Neuronal stem cell (in vitro differentiated cells): ENCODE measurements around the gene CNN2.
"Not testable (repeated sequence)": the region's sequence is repeated elsewhere in the genome, so short reads cannot be mapped to it uniquely, and the experiment has no call there.

ENCODE experiments used
- DNase-seq: peaks from one replicate; pipeline ENCODE4 v3.0.0-alpha.2; 2013; ENCODE audit warnings: low spot score
- H2AFZ ChIP-seq: one replicate; pipeline ENCODE4 v1.6.1; 2013; ENCODE audit warnings: mild to moderate bottlenecking, low read length, inconsistent platforms
- H2AK5ac ChIP-seq: 2 replicates; pipeline ENCODE4 v1.6.1; 2013; ENCODE audit warnings: low read depth, mild to moderate bottlenecking, inconsistent platforms, low read length, moderate library complexity, mixed read lengths
- H2BK120ac ChIP-seq: 2 replicates; pipeline ENCODE4 v1.6.1; 2013; ENCODE audit warnings: low read depth, mild to moderate bottlenecking, inconsistent platforms, low read length, moderate library complexity, mixed read lengths
- H2BK12ac ChIP-seq: one replicate; pipeline ENCODE4 v1.6.1; 2013; ENCODE audit warnings: low read length, inconsistent platforms
- H2BK15ac ChIP-seq: 2 replicates; pipeline ENCODE4 v1.6.1; 2013; ENCODE audit warnings: mild to moderate bottlenecking, low read length, inconsistent platforms, mixed read lengths
- H2BK5ac ChIP-seq: one replicate; pipeline ENCODE4 v1.6.1; 2013; ENCODE audit warnings: inconsistent platforms, mild to moderate bottlenecking, low read length, moderate library complexity
- H3K14ac ChIP-seq: one replicate; pipeline ENCODE4 v1.6.1; 2013; ENCODE audit warnings: low read length, inconsistent platforms
- H3K18ac ChIP-seq: 2 replicates; pipeline ENCODE4 v1.6.1; 2013; ENCODE audit warnings: low read length, inconsistent platforms
- H3K23ac ChIP-seq: 2 replicates; pipeline ENCODE4 v1.6.1; 2013; ENCODE audit warnings: low read depth, mild to moderate bottlenecking, mixed read lengths, low read length, inconsistent platforms; ENCODE audit not compliant: poor library complexity
- H3K27ac ChIP-seq: replicated peaks from 3 replicates; pipeline ENCODE4 v1.5.1; 2013; ENCODE audit warnings: low read length, inconsistent platforms
- H3K27me3 ChIP-seq, 3 experiments: 2 replicates each; pipeline ENCODE4 v1.6.1; 2013; ENCODE audit warnings: low read length in 3 of 3, mild to moderate bottlenecking in 2 of 3, inconsistent platforms in 1 of 3, low read depth in 1 of 3, mixed read lengths in 1 of 3, moderate library complexity in 1 of 3; ENCODE audit not compliant: control insufficient read depth in 3 of 3, insufficient read depth in 3 of 3
- H3K36me3 ChIP-seq, 2 donors: replicated peaks in 1 of 2; 2 replicates each; pipeline ENCODE4 v1.6.1; 2013; ENCODE audit warnings: low read length in 2 of 2; ENCODE audit not compliant: control insufficient read depth in 2 of 2, insufficient read depth in 2 of 2
- H3K4ac ChIP-seq: 2 replicates; pipeline ENCODE4 v1.6.1; 2013; ENCODE audit warnings: inconsistent platforms, mild to moderate bottlenecking, low read length, moderate library complexity
- H3K4me1 ChIP-seq, 2 donors: 1 replicate in 1 of 2; 2 replicates in 1 of 2; pipeline ENCODE4 v1.6.1; 2013; ENCODE audit warnings: low read length in 2 of 2, low read depth in 1 of 2; ENCODE audit not compliant: control insufficient read depth in 2 of 2, insufficient read depth in 1 of 2
- H3K4me2 ChIP-seq: one replicate; pipeline ENCODE4 v1.6.1; 2013; ENCODE audit warnings: mild to moderate bottlenecking, low read length, inconsistent platforms; ENCODE audit not compliant: insufficient read depth, poor library complexity, severe bottlenecking
- H3K4me3 ChIP-seq, 2 donors: 2 replicates each; pipeline ENCODE4 v1.5.1; 2013; ENCODE audit warnings: low read length in 2 of 2, mild to moderate bottlenecking in 2 of 2, inconsistent platforms in 1 of 2, moderate library complexity in 1 of 2
- H3K79me1 ChIP-seq: one replicate; pipeline ENCODE4 v1.6.1; 2013; ENCODE audit warnings: low read depth, mild to moderate bottlenecking, inconsistent platforms, low read length, moderate library complexity
- H3K9ac ChIP-seq: one replicate; pipeline ENCODE4 v1.6.1; 2013; ENCODE audit warnings: mild to moderate bottlenecking, low read depth, low read length, inconsistent platforms; ENCODE audit not compliant: poor library complexity
- H3K9me3 ChIP-seq, 2 donors: replicated peaks in 1 of 2; 2 replicates each; pipeline versions ENCODE3 to v1.6.1; 2013; ENCODE audit warnings: low read length in 2 of 2, mild to moderate bottlenecking in 2 of 2, inconsistent platforms in 1 of 2, low read depth in 1 of 2, mixed read lengths in 1 of 2, moderate library complexity in 1 of 2; ENCODE audit not compliant: control insufficient read depth in 2 of 2, insufficient read depth in 1 of 2
- H4K8ac ChIP-seq: one replicate; pipeline ENCODE4 v1.6.1; 2013; ENCODE audit warnings: low read depth, mild to moderate bottlenecking, inconsistent platforms, low read length, moderate library complexity
- H4K91ac ChIP-seq: one replicate; pipeline ENCODE4 v1.6.1; 2013; ENCODE audit warnings: low read length, low read depth, mild to moderate bottlenecking, inconsistent platforms; ENCODE audit not compliant: poor library complexity
- WGBS, 2 donors: extraction: QIAGEN DNeasy Blood & Tissue Kit; methylation state at CpG; one replicate each; pipeline ENCODE4 v1.1.7; 2013; ENCODE audit warnings: missing lambda C conversion rate in 2 of 2, mixed read lengths in 1 of 2; ENCODE audit not compliant: insufficient read length in 2 of 2, insufficient replicate concordance in 1 of 2; ENCODE audit errors: extremely low coverage in 2 of 2; 5-methylcytosine and 5-hydroxymethylcytosine counted together

Gene CNN2

DNA sequence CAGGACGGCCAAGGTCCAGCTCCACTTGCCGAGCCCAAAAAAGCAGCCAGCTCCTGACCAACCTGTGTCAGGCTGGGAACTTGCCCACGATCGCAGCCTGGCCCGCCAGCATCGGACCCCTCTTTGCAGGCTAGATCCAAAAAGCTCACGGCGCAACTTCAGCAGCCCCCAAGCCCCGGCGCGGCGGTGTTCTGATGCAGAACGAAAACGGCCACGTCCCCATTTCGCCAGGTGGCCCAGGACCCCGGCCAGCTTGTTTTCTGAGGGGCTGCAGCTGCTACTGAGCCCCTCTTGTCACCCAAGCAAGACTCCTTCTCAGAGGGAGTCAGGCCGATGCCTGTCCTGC is 6.8 kb upstream of the CNN2 start:
- Histone ChIP-seq H3K36me3 (peaks cover 0 to 15% of the 10 kb centered on the region in 2 donors), H3K4me1 (peaks cover 24 to 37% of the 10 kb centered on the region in 2 donors), H2BK5ac (peak overlapping the region; percentile 0), H2AK5ac (peak overlapping the region; percentile 41), H3K27me3 (no peaks in the 10 kb centered on the region), H3K4me3 (peak overlapping the region; percentile 88 to 98), H3K9ac (peak overlapping the region; percentile 98), H4K91ac (peak overlapping the region; percentile 92), H3K79me1 (peaks cover 47% of the 10 kb centered on the region), H3K27ac (no peak overlapping the region), H3K23ac (peak overlapping the region; percentile 94), H2AFZ (no peak overlapping the region), H3K18ac (peak overlapping the region; percentile 64), H4K8ac (peak overlapping the region; percentile 17), H3K9me3 (no peaks in the 10 kb centered on the region), H2BK120ac (peak overlapping the region; percentile 61), H3K4ac (no peak overlapping the region), H2BK12ac (no peak overlapping the region), H3K14ac (no peak overlapping the region), H3K4me2 (peak overlapping the region; percentile 75), H2BK15ac (no peak overlapping the region)
- DNase-seq = no peak
- no CpG with 5 or more reads among the region's 18 CpGs for WGBS, 2 donors

GRCh38 chr19:1019980-1020867 is 6.2 kb upstream of the CNN2 start:
- Histone ChIP-seq H3K4me2 (peak overlapping the region; percentile 75), H3K4ac (no peak overlapping the region), H3K14ac (no peak overlapping the region), H3K27ac (no peak overlapping the region), H2BK15ac (peak overlapping the region; percentile 39), H3K4me3 (peak overlapping the region; percentile 88 to 98), H3K18ac (peak overlapping the region; percentile 92), H3K9ac (peak overlapping the region; percentile 98), H3K9me3 (no peaks in the 10 kb centered on the region), H2BK120ac (peak overlapping the region; percentile 61), H3K4me1 (peaks cover 24 to 37% of the 10 kb centered on the region in 2 donors), H4K8ac (peak overlapping the region; percentile 50), H2BK12ac (no peak overlapping the region), H4K91ac (peak overlapping the region; percentile 92), H2AFZ (peak overlapping the region; percentile 77), H3K23ac (peak overlapping the region; percentile 94), H2BK5ac (peak overlapping the region; percentile 0), H2AK5ac (peak overlapping the region; percentile 89), H3K36me3 (peaks cover 0 to 10% of the 10 kb centered on the region in 2 donors), H3K27me3 (no peaks in the 10 kb centered on the region), H3K79me1 (peaks cover 41% of the 10 kb centered on the region)
- WGBS, 2 donors = no CpG with 5 or more reads among the region's 60 CpGs
- no peak for DNase-seq

GRCh38 chr19:1020868-1021425 is 5.5 kb upstream of the CNN2 start, which contains the start of gene TMEM259:
TSS of gene TMEM259 (minus strand) at chr19:1021123. CDS start at chr19:1020996, 127 bp downstream.
- DNase-seq = peak; percentile 98
- Histone ChIP-seq H4K91ac (no peak within 1 kb of the TSS), H3K4me3 (peak within 1 kb of the TSS; percentile 88 to 98), H4K8ac (peak within 1 kb of the TSS; percentile 50), H3K23ac (peak within 1 kb of the TSS; percentile 94), H3K4ac (no peak within 1 kb of the TSS), H2BK15ac (peak within 1 kb of the TSS; percentile 39), H2BK5ac (peak within 1 kb of the TSS; percentile 0), H2AFZ (peak within 1 kb of the TSS; percentile 77), H3K18ac (peak within 1 kb of the TSS; percentile 92), H3K9me3 (no peaks in the 10 kb centered on the region), H3K14ac (no peak within 1 kb of the TSS), H3K79me1 (peaks cover 34% of the 10 kb centered on the region), H3K27ac (peak within 1 kb of the TSS; percentile 62), H2BK12ac (no peak within 1 kb of the TSS), H3K4me1 (peaks cover 21 to 37% of the 10 kb centered on the region in 2 donors), H3K27me3 (no peaks in the 10 kb centered on the region), H3K9ac (peak within 1 kb of the TSS; percentile 98), H3K36me3 (peaks cover 0 to 10% of the 10 kb centered on the region in 2 donors), H2BK120ac (no peak within 1 kb of the TSS), H2AK5ac (peak within 1 kb of the TSS; percentile 89), H3K4me2 (peak within 1 kb of the TSS; percentile 75)
- WGBS, 2 donors = no CpG with 5 or more reads among the region's 68 CpGs

- WGBS, 2 donors = no CpG with 5 or more reads among the region's 5 CpGs
- H3K4me3 ChIP-seq, H3K36me3 ChIP-seq, H2BK12ac ChIP-seq, H3K4ac ChIP-seq, H4K8ac ChIP-seq, H2BK5ac ChIP-seq, H3K9me3 ChIP-seq, H2AK5ac ChIP-seq, H2BK120ac ChIP-seq, H3K9ac ChIP-seq, H3K27me3 ChIP-seq, H3K4me2 ChIP-seq, H2BK15ac ChIP-seq, DNase-seq, H4K91ac ChIP-seq, H3K27ac ChIP-seq, H3K14ac ChIP-seq, H3K23ac ChIP-seq, H3K18ac ChIP-seq, H2AFZ ChIP-seq: not testable (repeated sequence)
- Histone ChIP-seq H3K4me1 (peaks cover 13 to 23% of the 10 kb centered on the region in 2 donors), H3K79me1 (peaks cover 18% of the 10 kb centered on the region)
Measured at GRCh38 chr19:1023883-1024188, 2.6 kb upstream of the CNN2 start.
